Osteoblast (primary cell): ENCODE data around the gene PRCP. TPM values are rescaled to one million over a fixed set of nuclear protein-coding genes. Genes with fewer than 3 reads are reported as not detected.
A peak's percentile ranks its signal among the peaks of the same experiment; 100 is the strongest.

Source experiments
- DNase-seq: peaks from one replicate; pipeline ENCODE4 v3.0.0; 2011; ENCODE audit warnings: low spot score, mixed read lengths; ENCODE audit not compliant: insufficient read length; ENCODE audit errors: missing footprints
- H2AFZ ChIP-seq: 2 replicates; pipeline ENCODE4 v1.6.0; 2011; ENCODE audit warnings: mild to moderate bottlenecking, low read length
- H3K27ac ChIP-seq: 2 replicates; pipeline ENCODE4 v1.5.1; 2011; ENCODE audit warnings: mild to moderate bottlenecking, low read depth, low read length, moderate library complexity
- H3K27me3 ChIP-seq: 2 replicates; pipeline ENCODE4 v1.6.0; 2012; ENCODE audit warnings: mild to moderate bottlenecking, control low read depth, inconsistent platforms, low read length, moderate library complexity; ENCODE audit not compliant: insufficient read depth
- H3K36me3 ChIP-seq: 2 replicates; pipeline ENCODE4 v1.5.1; 2011; ENCODE audit warnings: mild to moderate bottlenecking, low read length, control low read depth, moderate library complexity; ENCODE audit not compliant: insufficient read depth
- H3K4me1 ChIP-seq: 2 replicates; pipeline ENCODE4 v1.5.1; 2011; ENCODE audit warnings: mild to moderate bottlenecking, low read length, control low read depth, moderate library complexity; ENCODE audit not compliant: insufficient read depth
- H3K4me2 ChIP-seq: 2 replicates; pipeline ENCODE4 v1.6.0; 2011; ENCODE audit warnings: mild to moderate bottlenecking, low read length; ENCODE audit not compliant: insufficient read depth
- H3K4me3 ChIP-seq: fragments of 200-600 bp; sonication (generic); 3 replicates; pipeline ENCODE4 v1.5.1; 2012; ENCODE audit warnings: mild to moderate bottlenecking, low read length, inconsistent platforms; ENCODE audit not compliant: insufficient read depth
- H3K79me2 ChIP-seq: 2 replicates; pipeline ENCODE4 v1.6.0; 2012; ENCODE audit warnings: mild to moderate bottlenecking, low read length, control low read depth, inconsistent platforms; ENCODE audit not compliant: insufficient read depth
- H3K9me3 ChIP-seq: 2 replicates; pipeline ENCODE4 v1.5.1; 2011; ENCODE audit warnings: low read depth, low read length, control low read depth
- H4K20me1 ChIP-seq: 2 replicates; pipeline ENCODE4 v1.6.0; 2012; ENCODE audit warnings: mild to moderate bottlenecking, low read length, control low read depth; ENCODE audit not compliant: insufficient read depth
- CTCF ChIP-seq: IDR thresholded peaks from 2 replicates; pipeline ENCODE4 v1.5.1; 2011; ENCODE audit warnings: mild to moderate bottlenecking, low read depth, low read length, moderate library complexity; ENCODE audit errors: extremely low read depth
- total RNA-seq: library from RNA; depleted of rRNA; stranded (reverse); fragments of >200 nt; gene quantifications from 2 replicates; pipeline ENCODE4 v1.2.3, GENCODE V29; 2012

Gene PRCP
- total RNA-seq, 1 donor = 52.5 TPM

DNA sequence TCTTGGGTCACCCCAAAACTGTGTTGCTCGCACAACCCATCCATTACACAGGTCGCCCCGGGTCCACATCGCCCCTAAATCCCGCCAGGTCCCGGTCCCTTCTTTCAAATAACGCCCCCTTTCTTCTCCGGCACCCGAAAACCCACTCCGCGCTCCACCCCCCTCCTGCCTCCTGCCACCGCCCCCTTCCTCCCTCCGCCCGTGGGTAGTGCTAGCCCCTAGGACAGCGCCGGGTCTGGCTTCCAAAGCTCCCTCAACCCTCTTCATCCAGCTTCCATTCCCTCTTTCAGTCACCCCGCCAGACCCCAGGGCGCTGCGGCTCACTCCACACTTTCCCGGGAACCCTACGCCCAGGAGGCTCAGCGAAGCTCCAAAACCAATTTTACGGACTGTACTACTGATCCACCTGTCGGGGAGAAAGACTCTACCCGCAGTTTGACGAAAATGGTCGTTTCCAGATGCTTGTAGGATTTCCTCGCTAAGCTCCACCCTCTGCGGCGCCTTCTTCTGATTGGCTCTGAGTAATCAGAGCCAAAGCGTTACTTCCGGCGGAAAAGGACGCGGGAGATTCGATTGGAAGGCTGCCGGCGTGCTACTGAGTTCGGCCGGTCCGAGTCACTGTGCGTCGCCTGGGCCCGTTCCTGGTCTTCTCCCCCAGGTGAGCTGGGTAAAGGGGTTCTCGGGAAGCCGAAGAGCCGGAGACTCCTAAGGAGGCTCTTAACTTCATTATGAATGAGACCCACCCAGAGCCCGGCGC, 1.1 kb upstream of the PRCP start, which contains the start of gene DDIAS:
Gene DDIAS (plus strand): TSS at position 572 of the 757 bp plus-strand sequence. CDS start 13,003 bp downstream, outside the sequence.
- no peak for TF ChIP-seq CTCF
- DNase-seq = peak; percentile 90
- Histone ChIP-seq H3K4me1 (peaks cover 26% of the 10 kb centered on the region), H4K20me1 (no peaks in the 10 kb centered on the region), H2AFZ (peak within 1 kb of the TSS; percentile 100), H3K27me3 (no peaks in the 10 kb centered on the region), H3K79me2 (peaks cover 37% of the 10 kb centered on the region), H3K27ac (peak within 1 kb of the TSS; percentile 98), H3K36me3 (no peaks in the 10 kb centered on the region), H3K4me2 (peak within 1 kb of the TSS; percentile 98), H3K9me3 (no peaks in the 10 kb centered on the region), H3K4me3 (peak within 1 kb of the TSS; percentile 92)

DNA sequence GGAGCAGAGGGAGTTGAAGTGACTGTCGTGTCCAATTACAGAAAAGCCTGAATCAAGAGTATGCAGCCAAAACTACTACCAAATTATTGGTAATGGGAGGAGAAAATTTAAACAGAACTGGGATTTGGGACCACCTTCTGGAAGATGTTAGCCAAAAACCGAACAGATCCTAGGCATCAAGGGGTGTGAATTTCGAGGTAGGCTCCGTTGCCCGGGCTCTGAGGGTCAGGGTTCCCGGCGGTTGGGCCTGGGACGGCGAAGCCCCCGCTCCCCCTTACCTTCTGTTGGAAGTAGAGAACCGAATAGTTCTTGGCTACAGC, 313 bp downstream of the PRCP start:
- Histone ChIP-seq H3K4me2 (peak overlapping the region; percentile 98), H3K27ac (peak overlapping the region; percentile 98), H3K4me3 (peak overlapping the region; percentile 92), H3K27me3 (no peaks in the 10 kb centered on the region), H3K36me3 (no peaks in the 10 kb centered on the region), H3K79me2 (peaks cover 46% of the 10 kb centered on the region), H3K9me3 (no peaks in the 10 kb centered on the region), H3K4me1 (peaks cover 26% of the 10 kb centered on the region), H4K20me1 (no peaks in the 10 kb centered on the region), H2AFZ (peak overlapping the region; percentile 100)
- DNase-seq = peak; percentile 18
- TF ChIP-seq CTCF = no peak

GRCh38 chr11:82899186-82899820, 927 bp downstream of the PRCP start:
- Histone ChIP-seq H3K27me3 (no peaks in the 10 kb centered on the region), H3K27ac (no peak overlapping the region), H3K79me2 (peaks cover 45% of the 10 kb centered on the region), H3K9me3 (no peaks in the 10 kb centered on the region), H3K36me3 (no peaks in the 10 kb centered on the region), H3K4me1 (peaks cover 26% of the 10 kb centered on the region), H4K20me1 (no peaks in the 10 kb centered on the region), H3K4me2 (peak overlapping the region; percentile 98), H2AFZ (peak overlapping the region; percentile 100), H3K4me3 (peak overlapping the region; percentile 92)
- DNase-seq = no peak
- TF ChIP-seq CTCF = no peak

DNA sequence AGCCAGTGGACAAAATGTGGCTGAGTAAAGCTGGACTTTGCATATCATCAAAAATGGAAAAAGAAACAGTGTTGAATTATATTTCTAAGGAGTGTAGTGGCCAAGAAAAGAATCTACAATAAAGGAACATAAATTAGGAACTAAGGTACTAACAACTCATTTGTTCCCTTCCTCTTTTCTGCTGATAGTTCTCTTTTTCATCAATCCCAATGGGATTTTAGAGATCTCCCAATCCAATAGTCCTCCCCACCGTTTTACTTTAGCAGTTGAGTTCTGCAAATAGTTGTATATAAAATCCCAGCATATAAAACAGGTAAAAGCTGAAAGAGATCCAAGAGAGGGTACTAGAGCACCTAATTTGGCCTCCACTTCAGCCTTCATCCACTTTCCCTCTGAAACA, 2.0 kb downstream of the PRCP start:
- Histone ChIP-seq H3K9me3 (no peaks in the 10 kb centered on the region), H3K79me2 (peaks cover 42% of the 10 kb centered on the region), H4K20me1 (no peaks in the 10 kb centered on the region), H3K4me1 (peaks cover 26% of the 10 kb centered on the region), H3K27ac (no peak overlapping the region), H3K27me3 (no peaks in the 10 kb centered on the region), H3K4me2 (no peak overlapping the region), H3K36me3 (no peaks in the 10 kb centered on the region), H3K4me3 (no peak overlapping the region), H2AFZ (no peak overlapping the region)
- DNase-seq = no peak
- no peak for TF ChIP-seq CTCF
